Measurements from ENCODE around the gene NOP53. TPM values are rescaled to one million over a fixed set of nuclear protein-coding genes. Genes with fewer than 3 reads are reported as not detected.

Gene NOP53
- total and polyA plus RNA-seq, 2 of the 13 experiments (the other 11 are each of a cell fraction or from before 2014, with no cell fraction given): 53.9 to 141 TPM

DNA sequence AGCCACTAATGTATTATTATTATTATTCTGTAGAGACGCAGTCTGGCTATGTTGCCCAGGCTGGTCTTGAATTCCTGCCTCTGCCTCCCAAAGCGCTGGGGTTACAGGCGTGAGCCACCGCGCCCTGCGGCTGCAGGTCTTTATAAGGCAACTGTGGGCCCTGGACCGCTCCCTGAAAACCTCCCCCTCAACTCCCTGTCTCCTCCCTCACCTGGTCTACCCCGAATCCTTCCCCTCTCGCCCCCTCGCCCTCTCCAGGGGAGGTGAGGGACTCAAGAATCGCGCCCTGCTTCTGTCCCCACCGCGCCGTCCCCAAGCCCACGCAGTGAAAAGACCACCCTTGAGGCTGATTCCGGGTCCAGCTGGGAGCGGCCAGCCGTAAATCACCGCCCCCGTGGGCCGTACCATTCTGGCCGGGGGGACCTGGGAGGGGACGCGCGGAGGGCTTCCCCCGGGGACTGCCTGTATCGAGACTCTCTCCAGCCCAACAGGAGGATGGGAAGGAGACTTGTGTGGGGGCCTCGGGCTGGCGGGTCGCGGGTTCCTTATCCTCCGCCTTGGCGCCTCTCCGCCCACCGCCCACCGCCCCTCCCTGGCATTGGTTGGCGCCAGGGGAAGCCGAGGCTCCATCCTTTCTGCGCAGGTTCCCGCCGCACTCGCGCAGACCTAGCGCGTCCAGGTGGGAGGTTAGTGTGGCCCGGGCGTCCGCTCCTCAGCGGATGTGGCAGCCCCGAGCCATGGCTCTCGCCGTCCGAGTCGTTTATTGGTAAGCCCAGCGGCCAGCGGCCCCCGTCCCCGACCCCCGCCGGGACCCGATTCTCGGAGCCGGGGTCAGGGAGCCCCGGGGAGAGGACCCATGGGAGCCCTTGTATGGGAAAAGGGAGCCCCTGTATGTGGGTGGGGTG, 33.0 kb downstream of the NOP53 start, which contains the start of gene SELENOW (continued):
- TF ChIP-seq ZNF326 (CRISPR knock-in tag; IDR thresholded peaks at IDR 0.05; ENCODE audit: borderline replicate concordance): no peak
- TF ChIP-seq ZNF547 (CRISPR knock-in tag; IDR thresholded peaks at IDR 0.05): peak; percentile 85; the same call in 1 of the 2 replicates
- TF ChIP-seq, protein P1, sequence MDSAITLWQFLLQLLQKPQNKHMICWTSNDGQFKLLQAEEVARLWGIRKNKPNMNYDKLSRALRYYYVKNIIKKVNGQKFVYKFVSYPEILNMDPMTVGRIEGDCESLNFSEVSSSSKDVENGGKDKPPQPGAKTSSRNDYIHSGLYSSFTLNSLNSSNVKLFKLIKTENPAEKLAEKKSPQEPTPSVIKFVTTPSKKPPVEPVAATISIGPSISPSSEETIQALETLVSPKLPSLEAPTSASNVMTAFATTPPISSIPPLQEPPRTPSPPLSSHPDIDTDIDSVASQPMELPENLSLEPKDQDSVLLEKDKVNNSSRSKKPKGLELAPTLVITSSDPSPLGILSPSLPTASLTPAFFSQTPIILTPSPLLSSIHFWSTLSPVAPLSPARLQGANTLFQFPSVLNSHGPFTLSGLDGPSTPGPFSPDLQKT (CRISPR knock-in tag; IDR thresholded peaks at IDR 0.05; ENCODE audit: borderline replicate concordance): no peak
- TF ChIP-seq, protein P2, sequence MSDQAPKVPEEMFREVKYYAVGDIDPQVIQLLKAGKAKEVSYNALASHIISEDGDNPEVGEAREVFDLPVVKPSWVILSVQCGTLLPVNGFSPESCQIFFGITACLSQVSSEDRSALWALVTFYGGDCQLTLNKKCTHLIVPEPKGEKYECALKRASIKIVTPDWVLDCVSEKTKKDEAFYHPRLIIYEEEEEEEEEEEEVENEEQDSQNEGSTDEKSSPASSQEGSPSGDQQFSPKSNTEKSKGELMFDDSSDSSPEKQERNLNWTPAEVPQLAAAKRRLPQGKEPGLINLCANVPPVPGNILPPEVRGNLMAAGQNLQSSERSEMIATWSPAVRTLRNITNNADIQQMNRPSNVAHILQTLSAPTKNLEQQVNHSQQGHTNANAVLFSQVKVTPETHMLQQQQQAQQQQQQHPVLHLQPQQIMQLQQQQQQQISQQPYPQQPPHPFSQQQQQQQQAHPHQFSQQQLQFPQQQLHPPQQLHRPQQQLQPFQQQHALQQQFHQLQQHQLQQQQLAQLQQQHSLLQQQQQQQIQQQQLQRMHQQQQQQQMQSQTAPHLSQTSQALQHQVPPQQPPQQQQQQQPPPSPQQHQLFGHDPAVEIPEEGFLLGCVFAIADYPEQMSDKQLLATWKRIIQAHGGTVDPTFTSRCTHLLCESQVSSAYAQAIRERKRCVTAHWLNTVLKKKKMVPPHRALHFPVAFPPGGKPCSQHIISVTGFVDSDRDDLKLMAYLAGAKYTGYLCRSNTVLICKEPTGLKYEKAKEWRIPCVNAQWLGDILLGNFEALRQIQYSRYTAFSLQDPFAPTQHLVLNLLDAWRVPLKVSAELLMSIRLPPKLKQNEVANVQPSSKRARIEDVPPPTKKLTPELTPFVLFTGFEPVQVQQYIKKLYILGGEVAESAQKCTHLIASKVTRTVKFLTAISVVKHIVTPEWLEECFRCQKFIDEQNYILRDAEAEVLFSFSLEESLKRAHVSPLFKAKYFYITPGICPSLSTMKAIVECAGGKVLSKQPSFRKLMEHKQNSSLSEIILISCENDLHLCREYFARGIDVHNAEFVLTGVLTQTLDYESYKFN (CRISPR knock-in tag; conservative IDR thresholded peaks at IDR 0.05): peak; percentile 32
- TF ChIP-seq, protein P3, sequence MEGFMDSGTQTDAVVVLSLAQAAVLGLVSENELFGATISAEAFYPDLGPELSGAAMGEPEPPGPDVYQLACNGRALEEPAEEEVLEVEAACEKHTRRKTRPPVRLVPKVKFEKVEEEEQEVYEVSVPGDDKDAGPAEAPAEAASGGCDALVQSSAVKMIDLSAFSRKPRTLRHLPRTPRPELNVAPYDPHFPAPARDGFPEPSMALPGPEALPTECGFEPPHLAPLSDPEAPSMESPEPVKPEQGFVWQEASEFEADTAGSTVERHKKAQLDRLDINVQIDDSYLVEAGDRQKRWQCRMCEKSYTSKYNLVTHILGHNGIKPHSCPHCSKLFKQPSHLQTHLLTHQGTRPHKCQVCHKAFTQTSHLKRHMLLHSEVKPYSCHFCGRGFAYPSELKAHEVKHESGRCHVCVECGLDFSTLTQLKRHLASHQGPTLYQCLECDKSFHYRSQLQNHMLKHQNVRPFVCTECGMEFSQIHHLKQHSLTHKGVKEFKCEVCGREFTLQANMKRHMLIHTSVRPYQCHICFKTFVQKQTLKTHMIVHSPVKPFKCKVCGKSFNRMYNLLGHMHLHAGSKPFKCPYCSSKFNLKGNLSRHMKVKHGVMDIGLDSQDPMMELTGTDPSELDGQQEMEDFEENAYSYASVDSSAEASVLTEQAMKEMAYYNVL (CRISPR knock-in tag; IDR thresholded peaks at IDR 0.05; ENCODE audit: borderline replicate concordance): peak; percentile 41; the same call in 1 of the 2 replicates
- TF ChIP-seq, protein P4, sequence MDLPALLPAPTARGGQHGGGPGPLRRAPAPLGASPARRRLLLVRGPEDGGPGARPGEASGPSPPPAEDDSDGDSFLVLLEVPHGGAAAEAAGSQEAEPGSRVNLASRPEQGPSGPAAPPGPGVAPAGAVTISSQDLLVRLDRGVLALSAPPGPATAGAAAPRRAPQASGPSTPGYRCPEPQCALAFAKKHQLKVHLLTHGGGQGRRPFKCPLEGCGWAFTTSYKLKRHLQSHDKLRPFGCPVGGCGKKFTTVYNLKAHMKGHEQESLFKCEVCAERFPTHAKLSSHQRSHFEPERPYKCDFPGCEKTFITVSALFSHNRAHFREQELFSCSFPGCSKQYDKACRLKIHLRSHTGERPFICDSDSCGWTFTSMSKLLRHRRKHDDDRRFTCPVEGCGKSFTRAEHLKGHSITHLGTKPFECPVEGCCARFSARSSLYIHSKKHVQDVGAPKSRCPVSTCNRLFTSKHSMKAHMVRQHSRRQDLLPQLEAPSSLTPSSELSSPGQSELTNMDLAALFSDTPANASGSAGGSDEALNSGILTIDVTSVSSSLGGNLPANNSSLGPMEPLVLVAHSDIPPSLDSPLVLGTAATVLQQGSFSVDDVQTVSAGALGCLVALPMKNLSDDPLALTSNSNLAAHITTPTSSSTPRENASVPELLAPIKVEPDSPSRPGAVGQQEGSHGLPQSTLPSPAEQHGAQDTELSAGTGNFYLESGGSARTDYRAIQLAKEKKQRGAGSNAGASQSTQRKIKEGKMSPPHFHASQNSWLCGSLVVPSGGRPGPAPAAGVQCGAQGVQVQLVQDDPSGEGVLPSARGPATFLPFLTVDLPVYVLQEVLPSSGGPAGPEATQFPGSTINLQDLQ (CRISPR knock-in tag; IDR thresholded peaks at IDR 0.05): no peak
- TF ChIP-seq NFATC3 (CRISPR knock-in tag; IDR thresholded peaks at IDR 0.05): no peak
- TF ChIP-seq, protein P5, sequence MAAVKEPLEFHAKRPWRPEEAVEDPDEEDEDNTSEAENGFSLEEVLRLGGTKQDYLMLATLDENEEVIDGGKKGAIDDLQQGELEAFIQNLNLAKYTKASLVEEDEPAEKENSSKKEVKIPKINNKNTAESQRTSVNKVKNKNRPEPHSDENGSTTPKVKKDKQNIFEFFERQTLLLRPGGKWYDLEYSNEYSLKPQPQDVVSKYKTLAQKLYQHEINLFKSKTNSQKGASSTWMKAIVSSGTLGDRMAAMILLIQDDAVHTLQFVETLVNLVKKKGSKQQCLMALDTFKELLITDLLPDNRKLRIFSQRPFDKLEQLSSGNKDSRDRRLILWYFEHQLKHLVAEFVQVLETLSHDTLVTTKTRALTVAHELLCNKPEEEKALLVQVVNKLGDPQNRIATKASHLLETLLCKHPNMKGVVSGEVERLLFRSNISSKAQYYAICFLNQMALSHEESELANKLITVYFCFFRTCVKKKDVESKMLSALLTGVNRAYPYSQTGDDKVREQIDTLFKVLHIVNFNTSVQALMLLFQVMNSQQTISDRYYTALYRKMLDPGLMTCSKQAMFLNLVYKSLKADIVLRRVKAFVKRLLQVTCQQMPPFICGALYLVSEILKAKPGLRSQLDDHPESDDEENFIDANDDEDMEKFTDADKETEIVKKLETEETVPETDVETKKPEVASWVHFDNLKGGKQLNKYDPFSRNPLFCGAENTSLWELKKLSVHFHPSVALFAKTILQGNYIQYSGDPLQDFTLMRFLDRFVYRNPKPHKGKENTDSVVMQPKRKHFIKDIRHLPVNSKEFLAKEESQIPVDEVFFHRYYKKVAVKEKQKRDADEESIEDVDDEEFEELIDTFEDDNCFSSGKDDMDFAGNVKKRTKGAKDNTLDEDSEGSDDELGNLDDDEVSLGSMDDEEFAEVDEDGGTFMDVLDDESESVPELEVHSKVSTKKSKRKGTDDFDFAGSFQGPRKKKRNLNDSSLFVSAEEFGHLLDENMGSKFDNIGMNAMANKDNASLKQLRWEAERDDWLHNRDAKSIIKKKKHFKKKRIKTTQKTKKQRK (IDR thresholded peaks at IDR 0.05; ENCODE audit: low read length): no peak
- TF ChIP-seq SMAD3 (CRISPR knock-in tag; IDR thresholded peaks at IDR 0.05): peak; percentile 54; the same call in 1 of the 2 replicates
- no peak for TF ChIP-seq CHD4 (IDR thresholded peaks at IDR 0.05; ENCODE audit: borderline replicate concordance, low read length)
- no peak for TF ChIP-seq CAMTA2 (CRISPR knock-in tag; IDR thresholded peaks at IDR 0.05; ENCODE audit: borderline replicate concordance)
- peak; percentile 36; the same call in 1 of the 2 replicates for TF ChIP-seq ZNF143 (CRISPR knock-in tag; IDR thresholded peaks at IDR 0.05)
- TF ChIP-seq NR3C1 (CRISPR knock-in tag; IDR thresholded peaks at IDR 0.05): no peak
- peak; percentile 77 for TF ChIP-seq ZNF292 (CRISPR knock-in tag; IDR thresholded peaks at IDR 0.05; ENCODE audit: borderline replicate concordance, low read depth)
